ENCODE data around the gene GALNT2. TPM values are rescaled to one million over a fixed set of nuclear protein-coding genes. Genes with fewer than 3 reads are reported as not detected.

The GALNT2 gene
- total and polyA plus RNA-seq, 2 of the 13 experiments (the other 11 are each of a cell fraction or from before 2014, with no cell fraction given): 39.3 to 39.6 TPM

DNA sequence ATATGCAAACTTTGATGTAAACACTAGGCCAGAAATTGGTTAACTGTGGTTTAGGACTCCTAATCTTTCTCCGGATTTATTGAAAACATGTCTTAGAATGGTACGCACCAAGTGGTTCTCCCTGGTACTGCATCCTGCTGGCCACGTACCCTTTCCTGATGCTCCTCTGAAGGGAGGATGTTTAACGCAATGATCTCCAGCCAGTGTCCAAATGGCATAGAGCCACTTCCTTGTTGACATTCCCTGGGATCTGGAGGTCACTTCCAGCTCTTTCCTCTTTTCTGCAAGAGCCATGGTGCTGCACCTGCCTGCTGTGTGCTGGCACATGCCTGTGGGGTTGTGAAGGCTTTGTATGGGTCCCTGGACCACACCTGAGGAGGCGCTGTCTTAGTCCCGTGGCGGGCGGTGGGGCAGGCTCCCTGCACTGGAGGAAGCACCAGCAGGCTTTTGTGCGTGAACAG is 53.9 kb downstream of the GALNT2 start (continued):
- TF ChIP-seq TCF12 (IDR thresholded peaks at IDR 0.05) (no peak), TCF12 (CRISPR knock-in tag; IDR thresholded peaks at IDR 0.05) (no peak), ADNP (CRISPR knock-in tag; IDR thresholded peaks at IDR 0.05) (no peak), EHMT2 (IDR thresholded peaks at IDR 0.05; ENCODE audit: borderline replicate concordance, low read depth, low read length) (no peak), ZNF274 (CRISPR knock-in tag; IDR thresholded peaks at IDR 0.05) (no peak), ZNF160 (CRISPR knock-in tag; IDR thresholded peaks at IDR 0.05) (no peak), ZNF263 (CRISPR knock-in tag; IDR thresholded peaks at IDR 0.05) (peak; percentile 80), RBAK (CRISPR knock-in tag; IDR thresholded peaks at IDR 0.05) (no peak), ZNF720 (CRISPR knock-in tag; IDR thresholded peaks at IDR 0.05) (no peak), KDM1A (CRISPR knock-in tag; IDR thresholded peaks at IDR 0.05) (no peak), ZIK1 (CRISPR knock-in tag; IDR thresholded peaks at IDR 0.05; ENCODE audit: borderline replicate concordance, low read depth) (no peak), ZNF607 (CRISPR knock-in tag; IDR thresholded peaks at IDR 0.05; ENCODE audit: borderline replicate concordance) (no peak), ZNF235 (CRISPR knock-in tag; IDR thresholded peaks at IDR 0.05; ENCODE audit: borderline replicate concordance) (no peak), HMG20A (CRISPR knock-in tag; IDR thresholded peaks at IDR 0.05; ENCODE audit: borderline replicate concordance) (peak; percentile 41; the same call in 1 of the 2 replicates), ZFP82 (CRISPR knock-in tag; IDR thresholded peaks at IDR 0.05; ENCODE audit: borderline replicate concordance) (no peak), ZSCAN12 (CRISPR knock-in tag; IDR thresholded peaks at IDR 0.05) (no peak), ZNF432 (CRISPR knock-in tag; IDR thresholded peaks at IDR 0.05; ENCODE audit: borderline replicate concordance) (no peak), ZNF441 (CRISPR knock-in tag; IDR thresholded peaks at IDR 0.05; ENCODE audit: borderline replicate concordance) (0 out of 2 replicates have a peak, but pooled peaks have one; percentile 29), HNRNPLL (IDR thresholded peaks at IDR 0.05; ENCODE audit: low read depth, low read length, poor library complexity, severe bottlenecking) (no peak), RFX1 (IDR thresholded peaks at IDR 0.05) (no peak), ZEB1 (IDR thresholded peaks at IDR 0.05; ENCODE audit: insufficient replicate concordance, low read depth) (no peak), PHF20 (CRISPR knock-in tag; IDR thresholded peaks at IDR 0.05) (no peak), TAF1 (CRISPR knock-in tag; IDR thresholded peaks at IDR 0.05) (no peak), ZNF34 (CRISPR knock-in tag; IDR thresholded peaks at IDR 0.05; ENCODE audit: borderline replicate concordance) (no peak), ZNF354B (CRISPR knock-in tag; IDR thresholded peaks at IDR 0.05) (no peak), IRX3 (CRISPR knock-in tag; IDR thresholded peaks at IDR 0.05; ENCODE audit: borderline replicate concordance, low read depth) (no peak), ZNF33A (CRISPR knock-in tag; IDR thresholded peaks at IDR 0.05; ENCODE audit: borderline replicate concordance) (no peak), ZNF749 (CRISPR knock-in tag; IDR thresholded peaks at IDR 0.05; ENCODE audit: borderline replicate concordance) (no peak), ZBTB1 (CRISPR knock-in tag; IDR thresholded peaks at IDR 0.05; ENCODE audit: borderline replicate concordance) (no peak)
- TF ChIP-seq, protein P1, sequence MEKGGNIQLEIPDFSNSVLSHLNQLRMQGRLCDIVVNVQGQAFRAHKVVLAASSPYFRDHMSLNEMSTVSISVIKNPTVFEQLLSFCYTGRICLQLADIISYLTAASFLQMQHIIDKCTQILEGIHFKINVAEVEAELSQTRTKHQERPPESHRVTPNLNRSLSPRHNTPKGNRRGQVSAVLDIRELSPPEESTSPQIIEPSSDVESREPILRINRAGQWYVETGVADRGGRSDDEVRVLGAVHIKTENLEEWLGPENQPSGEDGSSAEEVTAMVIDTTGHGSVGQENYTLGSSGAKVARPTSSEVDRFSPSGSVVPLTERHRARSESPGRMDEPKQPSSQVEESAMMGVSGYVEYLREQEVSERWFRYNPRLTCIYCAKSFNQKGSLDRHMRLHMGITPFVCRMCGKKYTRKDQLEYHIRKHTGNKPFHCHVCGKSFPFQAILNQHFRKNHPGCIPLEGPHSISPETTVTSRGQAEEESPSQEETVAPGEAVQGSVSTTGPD (CRISPR knock-in tag; IDR thresholded peaks at IDR 0.05): no peak

Measured in HepG2 (cell line).